Ovary (tissue), 9 donors: ENCODE results near the gene PRKCH. TPM values are rescaled to one million over a fixed set of nuclear protein-coding genes. Genes with fewer than 3 reads are reported as not detected.

ENCODE experiments used
- DNase-seq, 5 donors: peaks; one replicate each; pipeline ENCODE4 v3.0.0-alpha.2; 2019 to 2020
- H3K27ac ChIP-seq, 2 donors: fragments of 200-600 bp; one replicate each; pipeline versions ENCODE4 v1.5.1 to v1.8.0; 2019 to 2022
- H3K27me3 ChIP-seq: fragments of 200-600 bp; one replicate; pipeline ENCODE4 v1.8.0; 2022
- H3K36me3 ChIP-seq: fragments of 200-600 bp; sonication (generic); one replicate; pipeline ENCODE4 v1.5.1; 2019
- H3K4me1 ChIP-seq: one replicate; pipeline ENCODE4 v1.8.1; 2013; ENCODE audit warnings: mild to moderate bottlenecking, moderate library complexity; ENCODE audit not compliant: insufficient read depth
- H3K4me3 ChIP-seq: fragments of 200-600 bp; sonication (generic); one replicate; pipeline ENCODE4 v1.5.1; 2017
- H3K9me3 ChIP-seq, 2 donors: fragments of 200-600 bp in 1 of 2; sonication (generic) in 1 of 2; one replicate each; pipeline versions ENCODE4 v1.5.1 to v1.8.1; 2013 to 2019; ENCODE audit warnings: mild to moderate bottlenecking in 1 of 2, moderate library complexity in 1 of 2
- EP300 ChIP-seq: sonication (generic); formaldehyde crosslinking; IDR thresholded peaks from one replicate; pipeline ENCODE4 v1.6.1; 2017; ENCODE audit warnings: antibody characterized with exemption
- POLR2A ChIP-seq: fragments of 450-650 bp; IDR thresholded peaks from one replicate; pipeline ENCODE4 v1.6.1; 2017; ENCODE audit warnings: antibody characterized with exemption, mild to moderate bottlenecking, moderate library complexity
- WGBS, 3 donors: extraction: QIAGEN DNeasy Blood & Tissue Kit in 1 of 3; methylation state at CpG; one replicate each; pipeline versions ENCODE4 v1.1.5 to v1.1.7; 2013 to 2017; 5-methylcytosine and 5-hydroxymethylcytosine counted together
- intact Hi-C, 4 donors: fragments of 100-400 bp; cut with DNase I; formaldehyde crosslinking; loops; one replicate each; pipeline versions ENCODE4 v1.11.0 to v1.15.1; 2022 to 2023
- polyA plus RNA-seq, 2 donors: library from polyadenylated mRNA; stranded (reverse); fragments of 200-250 nt in 1 of 2; fragments of 350-450 nt in 1 of 2; fragmentation: Illumina TruSeq in 1 of 2; extraction: RNeasy Lipid Tissue Mini Kit (QIAGEN cat#74804) in 1 of 2; gene quantifications; one replicate each; pipeline ENCODE4 v1.2.3, GENCODE V29; 2013 to 2014
- total RNA-seq, 7 donors: library from RNA; depleted of rRNA in 2 of 7; stranded (reverse); fragments of >200 nt in 2 of 7; fragmentation: NEBNext Ultra II Directional in 3 of 7; extraction: Animal tissue kit (Norgen Biotek cat#: 25700) in 3 of 7; gene quantifications; one replicate each; pipeline versions ENCODE4 v1.1.0 to v1.2.4, GENCODE V29; 2016 to 2023
- TF ChIP-seq, protein P1 (sequence below), 3 donors: fragments of 450-650 bp in 2 of 3; fragments of 200-600 bp in 1 of 3; IDR thresholded peaks; one replicate each; pipeline versions ENCODE4 v1.5.1 to v1.8.0; 2016 to 2022; ENCODE audit warnings: antibody characterized with exemption in 3 of 3, mild to moderate bottlenecking in 1 of 3
- donor health status: DM: no; HTN: no; CAD: no; lungs with moderate emphysema.
- donor health status: DM: no; HTN: no; CAD: no.
- donor health status: Bipolar disorder and iron deficiency.
- donor health status: DM: yes; HTN: yes; CAD: no.
- donor health status: DM: no; HTN: no; CAD: no.
- donor health status: DM: yes; HTN: yes; CAD: no.

Gene PRKCH
- total and polyA plus RNA-seq, 9 donors, result 8.4 to 47.6 (median 15.9) TPM

DNA sequence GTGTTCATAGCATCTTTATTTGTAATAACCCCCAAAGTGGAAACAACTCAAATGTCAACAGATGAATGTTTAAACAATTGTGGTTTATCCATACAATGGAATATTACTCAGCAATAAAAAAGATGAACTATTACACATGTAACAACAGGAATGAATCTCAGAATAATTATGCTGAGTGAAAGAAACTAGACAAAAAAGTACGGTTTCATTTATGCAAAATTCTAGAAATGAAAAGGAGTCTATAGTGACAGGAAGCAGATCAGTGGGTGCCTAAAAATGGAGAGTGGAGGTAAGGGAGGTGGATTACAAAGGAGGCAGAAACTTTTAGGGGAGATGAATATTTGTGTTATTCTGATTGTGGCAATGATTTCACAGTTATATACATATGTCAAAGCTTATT, 4.8 kb downstream of the PRKCH start:
- no peak overlapping the region for H3K27ac ChIP-seq
- intact Hi-C loops, result no loop called here
- WGBS, 3 donors, result 93 to 100% (median 95%) methylated on average over 1 of the region's 1 CpG
- no peak for DNase-seq
- H3K4me3 ChIP-seq, result no peak overlapping the region
- H3K4me1 ChIP-seq, result peaks cover under 1% of the 10 kb centered on the region
- H3K36me3 ChIP-seq, result no peaks in the 10 kb centered on the region
- TF ChIP-seq EP300, result no peak
- TF ChIP-seq, protein P1, sequence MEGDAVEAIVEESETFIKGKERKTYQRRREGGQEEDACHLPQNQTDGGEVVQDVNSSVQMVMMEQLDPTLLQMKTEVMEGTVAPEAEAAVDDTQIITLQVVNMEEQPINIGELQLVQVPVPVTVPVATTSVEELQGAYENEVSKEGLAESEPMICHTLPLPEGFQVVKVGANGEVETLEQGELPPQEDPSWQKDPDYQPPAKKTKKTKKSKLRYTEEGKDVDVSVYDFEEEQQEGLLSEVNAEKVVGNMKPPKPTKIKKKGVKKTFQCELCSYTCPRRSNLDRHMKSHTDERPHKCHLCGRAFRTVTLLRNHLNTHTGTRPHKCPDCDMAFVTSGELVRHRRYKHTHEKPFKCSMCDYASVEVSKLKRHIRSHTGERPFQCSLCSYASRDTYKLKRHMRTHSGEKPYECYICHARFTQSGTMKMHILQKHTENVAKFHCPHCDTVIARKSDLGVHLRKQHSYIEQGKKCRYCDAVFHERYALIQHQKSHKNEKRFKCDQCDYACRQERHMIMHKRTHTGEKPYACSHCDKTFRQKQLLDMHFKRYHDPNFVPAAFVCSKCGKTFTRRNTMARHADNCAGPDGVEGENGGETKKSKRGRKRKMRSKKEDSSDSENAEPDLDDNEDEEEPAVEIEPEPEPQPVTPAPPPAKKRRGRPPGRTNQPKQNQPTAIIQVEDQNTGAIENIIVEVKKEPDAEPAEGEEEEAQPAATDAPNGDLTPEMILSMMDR (IDR thresholded peaks at IDR 0.05), result no peak
- TF ChIP-seq POLR2A, result no peak
- H3K27me3 ChIP-seq, result no peaks in the 10 kb centered on the region
- H3K9me3 ChIP-seq, result no peaks in the 10 kb centered on the region

DNA sequence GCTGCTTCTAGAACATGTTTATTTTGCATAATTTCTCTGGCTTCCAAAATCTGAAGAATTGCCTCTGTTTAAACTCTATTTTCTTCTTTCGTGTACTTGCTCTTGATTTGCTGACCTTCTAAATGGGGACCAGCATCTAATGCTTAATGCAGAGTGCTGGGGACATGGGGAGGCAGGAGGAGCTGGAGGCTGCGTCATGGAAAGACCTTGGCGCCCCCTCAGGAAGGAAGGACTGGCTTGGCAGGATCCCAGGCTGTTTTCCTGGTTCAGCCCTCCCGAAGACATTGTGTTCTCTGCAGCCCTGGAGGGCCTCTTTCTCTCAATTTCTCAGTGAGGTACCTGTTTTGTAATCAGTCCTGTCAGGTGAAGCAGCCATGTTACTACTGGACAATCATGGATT, 5.5 kb downstream of the PRKCH start:
- TF ChIP-seq, protein P1 (IDR thresholded peaks at IDR 0.05), result no peak
- TF ChIP-seq POLR2A (no peak), EP300 (peak; percentile 81)
- no peaks in the 10 kb centered on the region for H3K36me3 ChIP-seq
- no peaks in the 10 kb centered on the region for H3K9me3 ChIP-seq
- H3K27me3 ChIP-seq, result no peaks in the 10 kb centered on the region
- intact Hi-C loops, result no loop called here
- no peak overlapping the region for H3K27ac ChIP-seq
- H3K4me3 ChIP-seq, result no peak overlapping the region
- no peaks in the 10 kb centered on the region for H3K4me1 ChIP-seq
- WGBS, 3 donors, result 21 to 28% (median 23%) methylated on average over 4 of the region's 4 CpGs
- peak; percentile 32 to 81 (median 53) for DNase-seq

DNA sequence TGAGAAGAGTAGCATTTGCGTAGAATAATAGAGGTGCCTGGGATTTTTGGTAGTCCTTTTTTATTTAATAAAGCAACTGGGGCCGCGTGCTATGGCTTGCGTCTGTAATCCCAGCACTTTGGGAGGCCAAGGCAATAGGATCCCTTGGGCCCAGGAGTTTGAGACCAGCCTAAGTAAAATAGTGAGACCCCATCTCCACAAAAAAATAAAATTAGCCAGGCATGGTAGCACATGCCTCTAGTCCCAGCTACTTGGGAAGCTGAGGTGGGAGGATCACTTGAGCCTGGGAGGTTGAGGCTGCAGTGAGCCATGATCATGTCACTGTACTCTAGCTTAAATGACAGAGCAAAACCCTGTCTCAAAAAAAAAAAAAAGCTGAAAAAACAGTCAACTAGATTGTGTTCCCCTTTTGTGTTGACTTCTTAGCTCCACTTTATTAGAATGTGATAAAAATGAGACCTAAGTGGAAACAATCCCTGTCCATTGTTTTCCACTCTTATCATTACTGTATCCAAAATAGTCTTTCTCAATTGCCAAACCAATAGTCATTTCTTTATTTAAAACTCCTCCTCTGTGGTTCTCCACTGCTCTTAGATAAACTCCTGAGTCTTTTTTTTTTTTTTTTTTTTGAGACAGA, 7.4 kb downstream of the PRKCH start:
- TF ChIP-seq EP300, result no peak
- TF ChIP-seq, protein P1 (IDR thresholded peaks at IDR 0.05), result no peak
- no peak for TF ChIP-seq POLR2A
- 93 to 97% (median 97%) methylated on average over 4 of the region's 4 CpGs for WGBS, 3 donors
- intact Hi-C loops, result no loop called here
- Histone ChIP-seq H3K36me3 (no peaks in the 10 kb centered on the region), H3K4me1 (no peaks in the 10 kb centered on the region), H3K9me3 (no peaks in the 10 kb centered on the region), H3K27me3 (no peaks in the 10 kb centered on the region), H3K4me3 (no peak overlapping the region), H3K27ac (no peak overlapping the region)
- no peak for DNase-seq

DNA sequence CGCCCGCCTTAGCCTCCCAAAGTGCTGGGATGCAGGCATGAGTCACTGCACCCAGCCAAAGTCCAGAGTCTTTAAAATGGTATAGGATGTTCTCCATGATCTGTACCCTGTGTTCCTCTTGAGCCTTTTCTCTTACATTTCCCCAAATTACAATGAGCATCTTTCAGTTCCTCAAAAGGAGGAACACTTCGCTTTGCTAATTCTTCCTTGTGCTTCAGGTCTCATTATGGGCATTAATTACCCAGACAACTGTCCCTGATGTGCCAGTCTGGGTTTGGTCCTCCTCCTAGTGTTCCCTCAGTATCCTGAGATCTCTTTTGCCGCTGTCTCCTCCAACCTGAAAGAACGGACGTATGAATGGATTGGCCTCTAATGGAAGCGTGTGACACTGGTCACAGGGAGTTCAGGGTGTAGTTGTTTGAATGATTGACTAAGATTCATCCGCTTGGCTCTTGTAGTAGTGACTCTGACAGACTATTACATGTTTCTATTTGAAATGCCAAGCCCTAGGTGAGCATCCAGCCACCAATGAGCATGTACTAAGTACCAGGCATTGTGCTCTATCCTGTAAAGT, 8.2 kb downstream of the PRKCH start:
- Histone ChIP-seq H3K4me3 (no peak overlapping the region), H3K27me3 (no peaks in the 10 kb centered on the region), H3K27ac (no peak overlapping the region), H3K4me1 (no peaks in the 10 kb centered on the region), H3K36me3 (no peaks in the 10 kb centered on the region), H3K9me3 (no peaks in the 10 kb centered on the region)
- WGBS, 3 donors, result 91 to 92% (median 92%) methylated on average over 8 of the region's 8 CpGs
- TF ChIP-seq, protein P1 (IDR thresholded peaks at IDR 0.05), result no peak
- TF ChIP-seq POLR2A (no peak), EP300 (no peak)
- intact Hi-C loops, result no loop called here
- no peak for DNase-seq
